GM23338 (cell line): ENCODE measurements around the gene PSIP1. TPM values are rescaled to one million over a fixed set of nuclear protein-coding genes. Genes with fewer than 3 reads are reported as not detected.

Experiments used
- ATAC-seq: fragments of 200-7000 bp; cut with Tn5 transposase; 3 replicates; pipeline ENCODE4 v1.9.1; 2020
- DNase-seq: peaks from one replicate; pipeline ENCODE4 v3.0.0-alpha.2; 2015; ENCODE audit warnings: low spot score
- H2AFZ ChIP-seq: fragments of 200-600 bp; sonication (generic); 2 replicates; pipeline ENCODE4 v1.8.0; 2016; ENCODE audit warnings: antibody characterized with exemption, mild to moderate bottlenecking, moderate library complexity
- H3F3A ChIP-seq: fragments of 200-600 bp; sonication (generic); replicated peaks from 2 replicates; pipeline ENCODE4 v1.8.0; 2017; ENCODE audit warnings: antibody characterized with exemption, mixed run types, low read depth
- H3K27ac ChIP-seq: fragments of 200-600 bp; sonication (generic); 2 replicates; pipeline ENCODE4 v1.6.1; 2016; ENCODE audit warnings: low read depth
- H3K27me3 ChIP-seq: fragments of 200-600 bp; sonication (generic); 2 replicates; pipeline ENCODE4 v1.8.0; 2016; ENCODE audit warnings: mild to moderate bottlenecking, mixed run types, moderate library complexity; ENCODE audit not compliant: insufficient read depth
- H3K36me3 ChIP-seq: fragments of 200-600 bp; sonication (generic); 2 replicates; pipeline ENCODE4 v1.8.0; 2016; ENCODE audit warnings: mild to moderate bottlenecking; ENCODE audit not compliant: insufficient read depth
- H3K4me1 ChIP-seq: fragments of 200-600 bp; sonication (generic); 2 replicates; pipeline ENCODE4 v1.8.0; 2016; ENCODE audit warnings: mild to moderate bottlenecking, moderate library complexity; ENCODE audit not compliant: insufficient read depth
- H3K4me2 ChIP-seq: fragments of 200-600 bp; sonication (generic); 2 replicates; pipeline ENCODE4 v1.7.1; 2017; ENCODE audit warnings: mixed run types
- H3K4me3 ChIP-seq: fragments of 200-600 bp; sonication (generic); 2 replicates; pipeline ENCODE4 v1.6.1; 2016; ENCODE audit warnings: mixed run types
- H3K79me2 ChIP-seq: fragments of 200-600 bp; sonication (generic); replicated peaks from 2 replicates; pipeline ENCODE4 v1.8.0; 2017; ENCODE audit warnings: mild to moderate bottlenecking; ENCODE audit not compliant: insufficient read depth
- H3K9me2 ChIP-seq: fragments of 200-600 bp; sonication (generic); 2 replicates; pipeline ENCODE4 v1.8.0; 2017; ENCODE audit not compliant: insufficient read depth
- H4K20me1 ChIP-seq: fragments of 200-600 bp; sonication (generic); replicated peaks from 2 replicates; pipeline ENCODE4 v1.8.0; 2017; ENCODE audit warnings: mild to moderate bottlenecking; ENCODE audit not compliant: insufficient read depth
- H3K27ac Mint-ChIP-seq: 2 replicates; pipeline ENCODE4 v1.8.0; 2020; ENCODE audit warnings: inconsistent platforms, mild to moderate bottlenecking, moderate library complexity, mixed read lengths
- H3K27me3 Mint-ChIP-seq: 3 replicates; pipeline ENCODE4 v1.8.0; 2022; ENCODE audit warnings: low read depth, mild to moderate bottlenecking, moderate library complexity, mixed read lengths, inconsistent platforms; ENCODE audit not compliant: insufficient read depth, poor library complexity
- H3K36me3 Mint-ChIP-seq: 3 replicates; pipeline ENCODE4 v1.8.0; 2021; ENCODE audit warnings: low read depth, mild to moderate bottlenecking, inconsistent platforms, moderate library complexity, mixed read lengths
- H3K4me1 Mint-ChIP-seq: 3 replicates; pipeline ENCODE4 v1.8.0; 2020; ENCODE audit warnings: mild to moderate bottlenecking, inconsistent platforms, mixed read lengths
- H3K4me3 Mint-ChIP-seq: 3 replicates; pipeline ENCODE4 v1.8.0; 2021; ENCODE audit warnings: moderate library complexity, mild to moderate bottlenecking, inconsistent platforms, mixed read lengths
- H3K9me3 Mint-ChIP-seq: 3 replicates; pipeline ENCODE4 v1.8.0; 2020; ENCODE audit warnings: moderate library complexity, mild to moderate bottlenecking, inconsistent platforms, mixed read lengths
- EZH2 ChIP-seq: fragments of 200-600 bp; sonication (generic); IDR thresholded peaks from one replicate; pipeline ENCODE4 v1.8.0; 2017; ENCODE audit warnings: antibody characterized with exemption, mild to moderate bottlenecking, low read depth; ENCODE audit not compliant: unreplicated experiment
- EZH2phosphoT487 ChIP-seq: fragments of 200-600 bp; sonication (generic); IDR thresholded peaks from one replicate; pipeline ENCODE4 v1.8.1; 2018; ENCODE audit warnings: antibody characterized with exemption; ENCODE audit not compliant: unreplicated experiment
- NANOG ChIP-seq: IDR thresholded peaks from 2 replicates; pipeline ENCODE4 v1.6.1; 2016; ENCODE audit warnings: antibody characterized with exemption, borderline replicate concordance
- STAT1 ChIP-seq: IDR thresholded peaks from one replicate; pipeline ENCODE4 v1.6.1; 2016; ENCODE audit warnings: antibody characterized with exemption; ENCODE audit not compliant: unreplicated experiment
- ZNF331 ChIP-seq: fragments of 250-450 bp; sonication (Bioruptor Pico); IDR thresholded peaks from 2 replicates; pipeline ENCODE4 v1.5.0; 2020; ENCODE audit warnings: low read depth, mild to moderate bottlenecking, moderate library complexity
- ZNF462 ChIP-seq: fragments of 250-450 bp; sonication (Bioruptor Pico); IDR thresholded peaks from 2 replicates; pipeline ENCODE4 v1.5.0; 2020; ENCODE audit warnings: mild to moderate bottlenecking, moderate library complexity
- polyA plus RNA-seq: library from polyadenylated mRNA; unstranded; fragments of >200 nt; fragmentation: Nextera tagmentation; extraction: Ambion mirVana; gene quantifications from 2 replicates; pipeline ENCODE4 v1.2.1, GENCODE V29; 2016
- total RNA-seq: library from RNA; depleted of rRNA; stranded (reverse); fragments of >200 nt; shearing (Covaris generic); gene quantifications from 2 replicates; pipeline ENCODE4 v1.2.3, GENCODE V29; 2014

Gene PSIP1
- total and polyA plus RNA-seq, 2 experiments from 2014 or later = 332 to 989 TPM

- Histone ChIP-seq H3K4me3 (no peak overlapping the region), H2AFZ (no peak overlapping the region), H3K27me3 (no peaks in the 10 kb centered on the region), H3K4me2 (no peak overlapping the region), H3K27ac (no peak overlapping the region), H3K4me1 (no peaks in the 10 kb centered on the region), H3F3A (peaks cover 49% of the 10 kb centered on the region; the same call in 1 of the 2 replicates), H3K79me2 (no peaks in the 10 kb centered on the region), H3K36me3 (peaks cover 82% of the 10 kb centered on the region), H3K9me2 (no peaks in the 10 kb centered on the region), H4K20me1 (peaks cover 3% of the 10 kb centered on the region; the same call in 1 of the 2 replicates)
- DNase-seq = no peak
- no peak overlapping the region for H3K27ac Mint-ChIP-seq
- peaks cover 90% of the 10 kb centered on the region for H3K36me3 Mint-ChIP-seq
- TF ChIP-seq ZNF331 (CRISPR knock-in tag) (no peak), EZH2phosphoT487 (no peak)
- no peaks in the 10 kb centered on the region for H3K9me3 Mint-ChIP-seq
- H3K27me3 Mint-ChIP-seq = peaks cover 6% of the 10 kb centered on the region
- no peak overlapping the region for H3K4me3 Mint-ChIP-seq
- H3K4me1 Mint-ChIP-seq = no peaks in the 10 kb centered on the region
- no peak for ATAC-seq
Observed at GRCh38 chr9:15469406-15469805, 41.4 kb downstream of the PSIP1 start.

DNA sequence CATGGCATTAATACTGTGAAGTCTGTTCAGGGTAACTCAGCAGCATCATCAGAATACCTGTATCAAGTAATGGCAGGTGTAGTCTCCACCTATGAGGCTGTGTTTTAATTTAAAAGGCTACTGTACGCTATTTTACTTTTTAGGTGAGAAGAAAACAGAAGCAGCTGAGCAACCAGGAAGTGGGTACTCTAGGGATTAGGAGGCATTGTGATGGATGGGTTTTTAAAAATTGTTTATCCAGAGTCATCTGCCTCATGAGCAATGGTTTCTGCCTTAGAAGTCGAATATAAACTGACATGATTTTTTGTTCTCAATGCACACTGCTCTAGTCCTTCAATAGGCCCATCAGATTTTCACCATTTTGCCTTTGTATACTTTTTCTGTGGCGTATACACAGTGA lies 42.6 kb downstream of the PSIP1 start:
- Histone ChIP-seq H3K79me2 (no peaks in the 10 kb centered on the region), H3K27ac (no peak overlapping the region), H3K4me3 (no peak overlapping the region), H3F3A (peaks cover 51% of the 10 kb centered on the region; the same call in 1 of the 2 replicates), H3K36me3 (peaks cover 73% of the 10 kb centered on the region), H3K4me1 (no peaks in the 10 kb centered on the region), H2AFZ (no peak overlapping the region), H3K27me3 (no peaks in the 10 kb centered on the region), H3K9me2 (no peaks in the 10 kb centered on the region), H4K20me1 (no peaks in the 10 kb centered on the region; the same call in 1 of the 2 replicates), H3K4me2 (no peak overlapping the region)
- no peaks in the 10 kb centered on the region for H3K9me3 Mint-ChIP-seq
- 0 out of 2 replicates have a peak overlapping the region, but pooled peaks have one; percentile 20 for H3K27ac Mint-ChIP-seq
- TF ChIP-seq NANOG (no peak), STAT1 (no peak), ZNF462 (CRISPR knock-in tag) (no peak), EZH2 (no peak)
- peaks cover 89% of the 10 kb centered on the region for H3K36me3 Mint-ChIP-seq
- DNase-seq = no peak
- no peaks in the 10 kb centered on the region for H3K4me1 Mint-ChIP-seq
- no peak overlapping the region for H3K4me3 Mint-ChIP-seq
- peaks cover 6% of the 10 kb centered on the region for H3K27me3 Mint-ChIP-seq
- no peak for ATAC-seq
